Activated CD8-positive, alpha-beta T cell treated with anti-CD3 and anti-CD28 coated beads, Interleukin-2, amount 10 ng/mL, durations not matched to agents 7 days and 5 days (primary cell): Measurements from ENCODE around the gene FGR. TPM values are rescaled to one million over a fixed set of nuclear protein-coding genes. Genes with fewer than 3 reads are reported as not detected.

Experiments used
- ATAC-seq: fragments of 150-1000 bp; cut with Tn5 transposase; one replicate; pipeline ENCODE4 v1.10.0; 2021; ENCODE audit warnings: moderate library complexity
- CTCF ChIA-PET: fragments of 350-600 bp; sonication (Branson Sonifier 250); formaldehyde crosslinking; loops from one replicate; lab custom pipeline; 2021; ENCODE audit warnings: antibody characterized with exemption; lab: Charles Lee
- POLR2A ChIA-PET: fragments of 350-600 bp; sonication (Branson Sonifier 250); formaldehyde crosslinking; loops from one replicate; lab custom pipeline; 2021; ENCODE audit warnings: antibody characterized with exemption; lab: Charles Lee
- DNase-seq: peaks from one replicate; pipeline ENCODE4 v3.0.0-alpha.2; 2020
- H3K27ac Mint-ChIP-seq: one replicate; pipeline ENCODE4 v1.8.0; 2021; ENCODE audit warnings: mild to moderate bottlenecking, mixed read lengths
- H3K27me3 Mint-ChIP-seq: one replicate; pipeline ENCODE4 v1.8.0; 2021; ENCODE audit warnings: low read depth, mixed read lengths
- H3K36me3 Mint-ChIP-seq: one replicate; pipeline ENCODE4 v1.8.0; 2021; ENCODE audit warnings: low read depth, mixed read lengths
- H3K4me1 Mint-ChIP-seq: one replicate; pipeline ENCODE4 v1.8.0; 2021; ENCODE audit warnings: low read depth, mixed read lengths
- H3K4me3 Mint-ChIP-seq: one replicate; pipeline ENCODE4 v1.8.0; 2021; ENCODE audit warnings: mild to moderate bottlenecking, mixed read lengths
- H3K9me3 Mint-ChIP-seq: one replicate; pipeline ENCODE4 v1.8.0; 2022; ENCODE audit warnings: mixed read lengths; ENCODE audit not compliant: insufficient read depth
- total RNA-seq, 2 experiments: library from RNA; stranded (reverse); gene quantifications; one replicate each; pipeline ENCODE4 v1.2.3, GENCODE V29; 2021

FGR gene
- total RNA-seq, 2 experiments from 2014 or later, result 0.08 to 0.21 TPM

DNA sequence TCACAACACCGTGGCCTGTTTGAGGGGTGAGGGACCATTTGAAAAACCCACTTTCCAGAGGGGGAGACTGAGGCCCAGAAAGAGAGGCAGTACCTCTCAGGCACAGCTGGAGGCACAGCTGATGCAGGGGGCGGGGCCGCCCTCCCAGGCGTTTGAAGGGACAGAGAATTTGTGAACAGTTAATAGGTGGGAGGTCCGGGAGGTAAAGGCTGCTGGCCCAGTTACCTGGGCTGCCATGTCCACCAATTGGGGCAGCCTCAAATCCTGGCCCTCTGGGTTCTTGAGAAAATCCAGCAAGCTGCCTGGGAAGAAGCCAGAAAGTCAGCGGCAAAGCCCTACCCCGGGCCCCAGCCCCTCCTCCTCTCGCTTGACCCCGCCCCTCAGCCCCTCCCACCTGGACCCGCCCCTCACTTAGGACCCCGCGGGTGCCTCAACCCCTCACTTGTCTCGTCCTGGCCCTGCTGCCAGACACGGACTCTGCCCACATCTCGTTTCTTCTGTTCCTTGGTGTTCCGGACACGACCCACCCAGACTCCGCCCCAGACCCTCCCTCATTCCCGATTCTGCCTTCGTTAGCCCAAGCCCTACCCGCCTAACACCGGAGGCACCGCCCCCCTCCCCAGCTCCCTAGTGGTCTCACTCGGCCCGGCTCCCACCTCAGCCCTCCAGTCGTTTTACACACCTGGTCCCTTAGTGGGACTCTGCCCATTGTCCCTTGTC is 20.2 kb downstream of the FGR start:
- no peak for DNase-seq
- H3K4me1 Mint-ChIP-seq, result peaks cover 47% of the 10 kb centered on the region
- POLR2A ChIA-PET, result interaction anchor here (2.6 kb wide), 1 partner anchor 48 kb away, joined by 14 read pairs; no protein-coding TSS in a partner anchor

DNA sequence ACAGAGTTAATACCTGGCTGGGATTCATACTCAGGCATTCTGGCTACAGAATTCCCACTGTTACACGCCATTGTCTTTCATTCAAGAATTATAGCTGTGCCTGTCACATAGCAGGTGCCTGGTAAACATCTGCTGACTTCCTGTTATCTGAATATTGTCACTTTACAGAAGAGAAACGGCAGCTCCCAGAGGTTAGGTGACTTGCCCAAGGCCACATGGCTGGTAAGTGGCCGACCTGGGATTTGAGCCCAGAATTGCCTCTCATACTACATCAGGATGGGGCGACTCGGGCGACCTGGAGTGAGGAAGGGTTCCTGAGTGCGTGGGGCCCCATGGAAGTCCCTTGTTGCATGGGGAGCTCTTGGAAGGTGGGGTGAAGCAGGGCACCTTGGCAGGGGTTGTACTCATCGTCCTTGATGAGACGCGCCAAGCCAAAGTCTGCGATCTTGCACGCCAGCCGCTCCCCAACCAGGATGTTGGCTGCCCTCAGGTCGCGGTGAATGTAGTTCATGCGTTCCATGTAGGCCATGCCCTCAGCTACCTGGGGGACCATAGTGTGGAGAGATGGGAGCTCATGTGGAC is 20.9 kb downstream of the FGR start:
- H3K4me1 Mint-ChIP-seq, result peaks cover 42% of the 10 kb centered on the region

More for the DNA sequence above, 20.2 kb downstream of the FGR start:
- Mint-ChIP-seq H3K36me3 (no peaks in the 10 kb centered on the region), H3K27me3 (peaks cover 2% of the 10 kb centered on the region), H3K27ac (no peak overlapping the region), H3K9me3 (no peaks in the 10 kb centered on the region), H3K4me3 (no peak overlapping the region)
- ATAC-seq, result no peak
- CTCF ChIA-PET, result interaction anchor here (0.7 to 12.0 kb wide), 6 partner anchors 8 to 211 kb away, joined by 3 to 124 read pairs (median 4); partner anchors contain the start of gene IFI6

DNA sequence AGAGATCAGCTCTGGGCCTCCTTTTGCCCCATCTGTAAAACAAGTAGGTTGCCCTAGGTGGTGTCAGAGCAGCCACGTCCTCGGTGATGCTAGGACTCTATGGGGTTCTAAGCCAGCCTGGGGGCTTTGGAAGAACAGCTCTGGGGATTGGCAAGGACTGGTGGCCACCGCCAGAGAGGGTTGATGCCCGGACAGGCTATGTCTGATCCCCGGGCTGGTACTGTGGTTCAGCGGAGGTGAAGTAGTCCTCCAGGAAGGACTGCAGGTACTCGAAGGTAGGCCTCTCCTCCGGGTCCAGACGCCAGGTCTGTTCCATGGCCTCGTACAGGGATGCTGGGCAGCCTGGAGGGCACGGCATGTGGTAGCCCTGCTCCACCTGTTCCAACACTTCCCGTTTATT is 22.3 kb downstream of the FGR start:
- Mint-ChIP-seq H3K27me3 (no peaks in the 10 kb centered on the region), H3K36me3 (no peaks in the 10 kb centered on the region), H3K27ac (no peak overlapping the region), H3K4me1 (peaks cover 30% of the 10 kb centered on the region), H3K9me3 (no peaks in the 10 kb centered on the region), H3K4me3 (no peak overlapping the region)
- DNase-seq, result no peak
- ChIA-PET CTCF (interaction anchor here (0.7 to 12.0 kb wide), 2 partner anchors 32 to 49 kb away, joined by 3 to 124 read pairs; no protein-coding TSS in a partner anchor), POLR2A (interaction anchor here (2.6 kb wide), 1 partner anchor 50 kb away, joined by 14 read pairs; no protein-coding TSS in a partner anchor)
- ATAC-seq, result no peak

More for the DNA sequence above, 20.9 kb downstream of the FGR start:
- no peaks in the 10 kb centered on the region for H3K36me3 Mint-ChIP-seq
- no peaks in the 10 kb centered on the region for H3K27me3 Mint-ChIP-seq
- POLR2A ChIA-PET, result interaction anchor here (2.6 kb wide), 1 partner anchor 48 kb away, joined by 14 read pairs; no protein-coding TSS in a partner anchor
- ATAC-seq (no peak), DNase-seq (no peak)
- CTCF ChIA-PET, result interaction anchor here (0.7 to 12.0 kb wide), 5 partner anchors 9 to 211 kb away, joined by 3 to 124 read pairs (median 4); partner anchors contain the start of gene IFI6
- no peak overlapping the region for H3K4me3 Mint-ChIP-seq
- no peak overlapping the region for H3K27ac Mint-ChIP-seq
- no peaks in the 10 kb centered on the region for H3K9me3 Mint-ChIP-seq

DNA sequence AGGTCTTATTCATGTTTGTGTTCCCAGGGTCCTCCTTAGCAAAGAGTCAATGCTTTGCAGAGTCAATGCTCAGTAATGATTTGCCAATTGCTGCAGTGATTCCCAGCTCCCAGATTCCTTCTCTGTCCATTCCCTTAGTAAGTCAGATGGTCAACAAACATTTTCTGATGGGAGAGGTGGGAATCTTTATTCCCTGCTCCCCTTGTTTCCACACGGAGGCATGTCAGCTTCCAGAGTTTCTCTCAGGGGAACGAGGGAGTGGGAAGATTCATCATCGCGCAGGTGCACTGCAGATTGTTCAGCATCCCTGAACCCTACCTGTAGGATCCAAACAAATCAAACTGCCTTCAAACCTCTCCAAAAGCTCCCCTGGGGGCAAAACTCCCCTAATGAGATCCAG is 23.5 kb downstream of the FGR start:
- ChIA-PET CTCF (interaction anchor here (0.8 to 12.0 kb wide), 7 partner anchors 9 to 114 kb away, joined by 3 to 124 read pairs (median 5); partner anchors contain the start of gene FAM76A), POLR2A (interaction anchor here (1.1 to 7.7 kb wide), 2 partner anchors 51 to 161 kb away, joined by 3 to 81 read pairs; partner anchors contain the start of gene STX12)
- no peak for ATAC-seq
- DNase-seq, result no peak
- Mint-ChIP-seq H3K4me1 (peaks cover 30% of the 10 kb centered on the region), H3K9me3 (no peaks in the 10 kb centered on the region), H3K4me3 (no peak overlapping the region), H3K36me3 (no peaks in the 10 kb centered on the region), H3K27me3 (no peaks in the 10 kb centered on the region), H3K27ac (no peak overlapping the region)

DNA sequence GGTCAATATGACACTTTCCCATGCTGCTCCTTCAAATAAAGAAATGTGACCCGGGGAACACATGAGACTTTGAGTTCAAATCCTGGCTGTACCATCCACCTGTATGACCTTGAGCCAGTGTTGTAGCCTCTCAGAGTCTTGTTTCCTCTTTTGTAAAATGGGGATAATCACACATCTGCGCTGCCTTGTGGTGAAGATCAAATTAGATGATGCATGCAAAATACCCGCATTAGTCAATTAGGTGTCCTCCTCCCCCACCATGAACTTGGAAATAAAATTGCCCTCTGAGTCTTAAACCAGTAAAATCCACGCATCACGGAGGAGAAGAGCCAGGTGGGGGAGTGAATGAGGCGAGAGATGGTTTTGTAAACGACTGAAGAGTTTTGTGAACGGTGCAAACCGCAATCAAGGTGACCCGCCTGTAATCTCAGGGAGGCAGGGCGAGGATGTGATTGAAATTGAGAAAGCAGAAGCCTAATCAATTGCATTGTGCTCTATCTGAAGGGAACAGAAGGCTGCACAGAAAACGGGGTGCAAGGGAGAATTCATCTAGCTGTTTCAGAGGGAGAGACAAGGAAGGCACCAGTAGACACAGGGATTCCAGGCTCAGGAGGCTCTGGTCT is 25.3 kb downstream of the FGR start:
- Mint-ChIP-seq H3K27me3 (no peaks in the 10 kb centered on the region), H3K4me3 (no peak overlapping the region), H3K27ac (no peak overlapping the region), H3K4me1 (peaks cover 35% of the 10 kb centered on the region), H3K36me3 (no peaks in the 10 kb centered on the region), H3K9me3 (no peaks in the 10 kb centered on the region)
- ChIA-PET POLR2A (interaction anchor here (7.7 kb wide), 1 partner anchor 52 kb away, joined by 81 read pairs; no protein-coding TSS in a partner anchor), CTCF (interaction anchor here (1.1 to 12.0 kb wide), 13 partner anchors 20 to 310 kb away, joined by 3 to 320 read pairs (median 19); partner anchors contain the start of gene IFI6)
- no peak for ATAC-seq
- DNase-seq, result no peak

DNA sequence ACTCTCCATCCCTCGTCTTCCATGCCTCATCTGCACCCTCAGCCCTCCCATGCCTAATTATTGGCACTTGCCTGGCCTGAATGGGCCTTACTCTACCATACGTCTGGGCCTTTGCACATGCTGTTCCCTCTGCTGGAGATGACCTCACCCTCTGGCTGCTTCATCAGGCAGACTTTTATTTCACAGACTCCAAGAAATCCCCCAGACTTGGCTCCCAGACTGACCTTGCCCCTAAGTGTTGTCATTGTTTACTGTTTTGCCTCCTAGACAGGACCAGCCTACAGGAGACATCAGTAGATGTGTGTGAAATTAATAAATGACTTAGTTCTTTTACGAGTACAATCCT is 25.8 kb downstream of the FGR start:
- no peak overlapping the region for H3K4me3 Mint-ChIP-seq
- CTCF ChIA-PET, result interaction anchor here (0.6 to 7.6 kb wide), 15 partner anchors 9 to 563 kb away, joined by 3 to 320 read pairs (median 19); partner anchors contain the start of gene IFI6
- no peak overlapping the region for H3K27ac Mint-ChIP-seq
- POLR2A ChIA-PET, result interaction anchor here (7.7 kb wide), 1 partner anchor 53 kb away, joined by 81 read pairs; no protein-coding TSS in a partner anchor
- no peaks in the 10 kb centered on the region for H3K27me3 Mint-ChIP-seq
- no peaks in the 10 kb centered on the region for H3K36me3 Mint-ChIP-seq
- no peak for ATAC-seq
- H3K9me3 Mint-ChIP-seq, result no peaks in the 10 kb centered on the region
- H3K4me1 Mint-ChIP-seq, result peaks cover 33% of the 10 kb centered on the region
- no peak for DNase-seq

DNA sequence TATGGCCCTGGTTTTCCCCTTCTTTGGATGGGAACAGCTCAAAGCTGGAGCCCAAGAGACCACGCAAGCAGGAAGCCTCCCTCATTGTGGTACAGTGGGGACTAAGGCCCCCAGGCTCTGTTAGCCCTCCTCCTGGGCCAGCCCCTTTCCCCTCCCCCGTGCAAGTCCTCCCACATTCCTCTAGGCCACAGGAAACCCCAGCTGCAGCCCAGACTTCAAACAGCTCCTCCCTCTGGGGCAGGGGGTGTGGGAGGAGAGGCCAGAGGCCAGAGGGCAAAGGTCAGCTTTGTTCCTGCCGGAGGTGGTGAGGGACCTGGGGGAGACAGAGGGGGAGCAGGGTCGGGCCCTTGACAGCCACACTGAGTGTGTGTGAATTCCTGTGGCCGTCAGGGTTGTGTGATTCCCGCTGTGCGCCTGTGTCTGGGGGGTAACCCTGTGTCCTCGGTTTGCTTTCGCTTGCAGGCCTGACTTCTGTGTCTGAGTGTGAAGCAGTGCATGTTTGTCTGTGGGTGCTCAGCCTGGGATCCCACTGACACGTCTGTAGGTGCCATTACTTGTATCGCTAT is 27.7 kb downstream of the FGR start:
- Mint-ChIP-seq H3K27ac (no peak overlapping the region), H3K36me3 (no peaks in the 10 kb centered on the region), H3K4me3 (no peak overlapping the region), H3K4me1 (peaks cover 34% of the 10 kb centered on the region), H3K9me3 (no peaks in the 10 kb centered on the region), H3K27me3 (no peaks in the 10 kb centered on the region)
- ChIA-PET CTCF (interaction anchor here (0.7 to 7.6 kb wide), 42 partner anchors 11 to 313 kb away, joined by 3 to 320 read pairs (median 7); partner anchors contain the start of genes FAM76A, GPR3, IFI6 and MAP3K6), POLR2A (interaction anchor here (0.8 to 7.7 kb wide), 4 partner anchors 52 to 209 kb away, joined by 3 to 81 read pairs (median 4); no protein-coding TSS in a partner anchor)
- no peak for ATAC-seq
- no peak for DNase-seq

DNA sequence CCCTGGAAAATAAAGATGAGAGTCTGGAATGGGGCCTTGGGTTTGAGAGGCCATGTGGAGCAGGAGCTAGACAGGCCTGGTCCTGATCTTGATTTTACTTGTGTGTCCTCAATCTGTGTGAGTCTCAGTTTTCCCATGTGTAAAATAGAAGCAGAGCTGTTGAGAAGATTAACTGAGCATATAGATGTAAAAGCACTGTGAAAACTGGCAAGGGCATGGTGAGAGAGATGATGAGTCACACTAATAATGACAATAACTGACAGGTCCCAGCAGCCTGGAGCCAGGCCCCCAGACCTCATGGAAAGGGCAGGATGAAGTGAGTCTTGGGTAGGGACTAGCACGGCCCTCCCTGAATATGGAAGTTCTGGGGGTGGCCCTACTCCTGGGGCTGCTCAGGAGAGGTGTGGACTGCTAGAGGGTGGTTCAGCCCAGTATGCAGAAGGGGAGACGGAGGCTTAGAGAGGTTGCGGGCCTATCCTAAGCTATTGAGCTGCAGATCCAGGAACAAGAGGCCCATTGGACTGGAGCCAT is 28.2 kb downstream of the FGR start:
- DNase-seq, result no peak
- peak overlapping the region; percentile 82 for H3K27ac Mint-ChIP-seq
- POLR2A ChIA-PET, result interaction anchor here (0.8 to 7.7 kb wide), 3 partner anchors 52 to 209 kb away, joined by 3 to 81 read pairs (median 5); no protein-coding TSS in a partner anchor
- no peaks in the 10 kb centered on the region for H3K36me3 Mint-ChIP-seq
- ATAC-seq, result no peak
- H3K27me3 Mint-ChIP-seq, result no peaks in the 10 kb centered on the region
- H3K4me1 Mint-ChIP-seq, result peaks cover 36% of the 10 kb centered on the region
- CTCF ChIA-PET, result interaction anchor here (0.7 to 7.6 kb wide), 42 partner anchors 11 to 312 kb away, joined by 3 to 320 read pairs (median 7); partner anchors contain the start of genes FAM76A, GPR3, IFI6 and MAP3K6
- H3K9me3 Mint-ChIP-seq, result no peaks in the 10 kb centered on the region
- no peak overlapping the region for H3K4me3 Mint-ChIP-seq

DNA sequence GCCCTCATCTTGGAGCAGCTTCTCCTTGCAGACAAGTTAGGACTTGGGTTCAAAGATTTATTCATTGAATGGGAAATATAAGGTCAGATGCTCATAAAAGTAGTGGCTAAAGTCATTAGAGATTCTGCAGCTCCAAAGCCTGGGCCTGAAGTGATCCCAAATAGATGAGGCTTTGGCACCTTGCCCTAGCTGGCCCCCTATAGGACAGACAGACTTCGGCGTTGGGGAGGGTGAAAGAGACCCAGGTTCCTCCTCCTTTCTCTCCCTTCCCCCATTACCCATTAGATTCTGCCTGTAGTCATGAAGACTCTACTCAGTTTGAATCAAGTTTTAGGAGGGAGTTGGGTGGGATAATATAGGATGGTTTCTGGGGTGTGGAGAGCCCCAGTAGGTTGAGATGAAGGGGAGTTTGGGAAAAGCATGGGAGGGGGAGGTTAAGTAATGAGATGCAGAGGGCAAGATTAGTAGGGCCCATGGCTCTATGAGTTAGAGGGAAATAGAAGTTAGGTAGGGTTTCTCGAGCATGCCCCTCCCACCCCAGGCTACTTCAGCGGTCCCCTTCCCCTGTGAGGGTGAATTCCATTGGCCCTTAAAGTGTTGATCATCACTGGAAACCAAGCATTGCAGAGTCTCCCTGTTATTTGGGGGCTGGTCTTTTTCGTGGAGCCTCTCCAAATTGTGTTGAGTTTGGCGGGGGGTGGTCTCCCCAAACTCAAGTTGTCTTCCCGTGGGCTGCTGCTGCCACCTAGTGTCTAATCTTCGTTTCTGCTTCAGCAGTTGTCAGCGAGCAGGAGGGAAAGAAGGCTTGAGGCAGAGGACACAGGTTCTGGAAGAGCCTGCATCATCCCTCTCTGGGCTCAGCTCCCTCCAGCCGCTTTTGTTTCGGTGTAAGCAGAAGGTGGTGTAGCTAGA is 28.9 kb downstream of the FGR start:
- Mint-ChIP-seq H3K4me1 (peaks cover 41% of the 10 kb centered on the region), H3K27me3 (no peaks in the 10 kb centered on the region), H3K27ac (peak overlapping the region; percentile 82), H3K9me3 (no peaks in the 10 kb centered on the region), H3K36me3 (no peaks in the 10 kb centered on the region), H3K4me3 (no peak overlapping the region)
- peak; percentile 73 for DNase-seq
- ATAC-seq, result no peak
- ChIA-PET CTCF (interaction anchor here (0.7 to 7.6 kb wide), 51 partner anchors 8 to 312 kb away, joined by 3 to 320 read pairs (median 6); partner anchors contain the start of genes FAM76A, GPR3, IFI6 and MAP3K6), POLR2A (interaction anchor here (0.8 to 7.7 kb wide), 2 partner anchors 53 to 56 kb away, joined by 5 to 81 read pairs; no protein-coding TSS in a partner anchor)
